SK-N-SH (cell line): ENCODE data around the gene LRRC49.

ENCODE experiments used
- EZH2phosphoT487 ChIP-seq: fragments of 200-600 bp; sonication (generic); IDR thresholded peaks from 2 replicates; pipeline ENCODE4 v1.6.1; 2017; ENCODE audit warnings: low read depth, mixed run types, mild to moderate bottlenecking, antibody characterized with exemption, moderate library complexity, borderline replicate concordance
- FOXM1 ChIP-seq: IDR thresholded peaks from 2 replicates; pipeline ENCODE4 v1.4.0; 2012; ENCODE audit warnings: low read depth, mild to moderate bottlenecking

DNA sequence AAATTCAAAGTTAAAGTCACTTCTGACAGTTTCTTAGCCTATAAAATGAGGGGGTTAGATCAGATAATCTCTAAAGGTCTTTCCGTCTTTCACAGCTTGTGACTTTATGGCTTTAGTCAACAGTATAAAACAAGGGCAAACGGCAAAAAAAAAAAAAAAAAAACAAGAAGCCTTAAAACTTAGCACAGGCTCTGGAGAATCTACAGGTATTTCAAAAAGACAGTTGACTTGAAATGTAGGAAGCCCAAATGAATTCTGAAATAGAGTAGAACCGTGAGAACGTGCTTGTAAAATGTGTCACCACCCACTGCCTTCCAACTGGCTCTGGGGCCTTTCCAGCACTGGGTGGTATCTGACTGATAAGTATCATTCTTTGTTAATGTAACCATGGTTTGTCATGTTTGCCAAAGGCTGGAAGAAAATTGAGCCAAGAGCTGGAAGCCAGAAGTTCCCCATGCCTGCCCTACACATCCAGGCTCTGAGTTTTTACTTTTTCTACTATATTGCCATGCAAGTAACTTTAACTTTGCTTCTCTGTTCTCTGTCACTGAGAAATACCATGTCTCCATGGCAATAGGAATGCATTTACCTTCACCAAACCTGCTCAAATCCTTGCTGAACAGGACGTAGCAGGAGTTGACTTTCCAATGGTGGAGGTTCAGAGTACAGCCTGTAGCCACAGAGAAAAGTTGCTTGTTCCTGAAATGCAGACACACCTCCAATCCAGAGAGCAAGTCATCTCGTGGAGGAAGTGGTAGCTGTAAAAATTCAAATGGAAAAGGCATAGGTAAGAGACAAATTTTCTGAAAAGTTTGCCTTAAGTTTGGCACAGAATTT, 186.8 kb downstream of the LRRC49 start:
- no peak for TF ChIP-seq EZH2phosphoT487
- no peak for TF ChIP-seq FOXM1
